ENCODE data around the gene ACAD10. TPM values are rescaled to one million over a fixed set of nuclear protein-coding genes. Genes with fewer than 3 reads are reported as not detected.

Gene ACAD10
- 24.0 TPM for total RNA-seq
- long read RNA-seq, partial matches to known transcripts, result 5 of 14 reads
- long read RNA-seq, other reads (novel, unspliced or antisense), result 6 of 14 reads

DNA sequence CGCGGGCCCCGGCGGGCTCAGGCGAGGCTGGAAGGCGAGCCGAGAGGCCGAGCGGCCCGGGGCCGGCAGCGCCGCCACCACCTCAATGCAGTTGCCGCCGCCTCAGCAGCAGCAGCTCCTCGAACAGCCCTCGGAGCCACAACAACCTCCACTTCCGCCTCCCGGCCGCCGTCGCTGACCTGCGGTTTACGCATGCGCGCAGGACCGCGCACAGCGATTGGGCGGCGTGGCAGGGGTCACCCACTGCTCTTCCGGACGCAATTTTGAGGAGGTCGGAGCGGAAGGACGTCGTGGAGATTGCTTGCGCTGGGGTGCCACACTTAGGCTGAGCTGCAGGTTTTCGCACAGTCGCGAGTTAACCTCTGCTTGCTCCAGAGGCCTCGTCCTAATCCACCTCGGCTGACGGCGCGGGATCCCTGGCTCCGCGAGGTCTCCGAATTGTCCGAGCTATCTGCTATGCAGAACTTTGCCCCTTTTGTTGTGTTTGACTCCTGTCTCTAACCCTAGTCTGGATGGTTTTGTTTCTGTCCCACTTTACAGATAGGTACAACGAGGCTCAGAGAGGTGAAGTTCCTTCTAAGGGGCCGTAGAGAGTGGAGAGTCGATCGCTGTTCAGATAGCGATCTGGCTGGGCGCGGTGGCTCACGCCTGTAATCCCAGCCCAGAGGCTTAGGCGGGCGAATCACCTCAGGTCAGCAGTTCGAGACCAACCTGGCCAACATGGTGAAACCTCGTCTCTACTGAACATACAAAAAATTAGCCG, at the start of gene ACAD10, which contains the start of gene BRAP:
Gene ACAD10 (plus strand): TSS at position 243 of the 763 bp plus-strand sequence. CDS start 6,657 bp downstream, outside the sequence.
Gene BRAP (minus strand): TSS at position 146 of the 763 bp plus-strand sequence. CDS start 164 bp downstream, outside the sequence.
- intact Hi-C loops (cut with DNase I), result no loop called here
- DNase-seq, result peak; percentile 95
- peak within 1 kb of the TSS; percentile 90 for H3K27ac ChIP-seq

DNA sequence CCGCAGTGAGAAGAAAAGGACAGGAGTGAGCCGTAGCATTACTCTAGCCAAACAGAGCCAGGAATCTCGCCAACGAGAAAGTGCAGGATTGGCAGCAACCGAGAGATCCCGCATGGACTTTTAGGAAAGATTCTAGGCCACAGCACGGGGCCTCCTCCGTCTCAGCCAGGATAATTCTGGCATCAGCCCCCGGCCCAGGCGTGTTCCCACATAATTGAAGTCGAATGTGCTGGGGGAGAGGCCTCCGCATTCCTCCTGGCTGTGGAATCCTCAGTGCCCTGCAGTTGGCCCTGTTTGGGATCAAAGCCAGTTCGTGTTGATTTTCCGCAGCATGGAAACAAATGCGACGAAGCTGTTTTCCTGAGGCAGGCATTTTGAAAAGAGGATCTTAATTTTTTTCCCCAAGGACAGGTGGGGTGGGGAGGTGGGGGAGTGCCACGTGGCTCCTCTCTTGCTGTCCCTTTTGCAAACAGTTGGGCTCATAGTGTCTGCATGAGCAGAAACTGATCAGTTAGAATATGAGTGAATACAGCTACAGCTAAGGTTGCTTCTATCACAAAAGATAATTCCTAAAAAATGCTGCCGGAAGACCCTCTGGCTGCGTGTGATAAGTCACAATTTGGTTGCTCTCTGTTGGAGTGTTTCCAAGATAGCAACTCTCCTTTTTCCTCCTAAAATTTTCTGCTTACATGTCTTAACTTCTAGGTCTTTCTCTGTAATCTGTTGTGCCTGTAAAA, 49.5 kb upstream of the ACAD10 start:
- Histone ChIP-seq H3K27ac (peak overlapping the region; percentile 50), H3K36me3 (no peaks in the 10 kb centered on the region), H3K4me3 (no peak overlapping the region), H3K27me3 (ENCODE audit: low read depth) (no peaks in the 10 kb centered on the region), H3K9me3 (no peaks in the 10 kb centered on the region), H3K4me1 (peaks cover 12% of the 10 kb centered on the region)
- peak; percentile 70 to 80 for ATAC-seq
- intact Hi-C loops (cut with DNase I), result no loop called here
- TF ChIP-seq, protein P1, sequence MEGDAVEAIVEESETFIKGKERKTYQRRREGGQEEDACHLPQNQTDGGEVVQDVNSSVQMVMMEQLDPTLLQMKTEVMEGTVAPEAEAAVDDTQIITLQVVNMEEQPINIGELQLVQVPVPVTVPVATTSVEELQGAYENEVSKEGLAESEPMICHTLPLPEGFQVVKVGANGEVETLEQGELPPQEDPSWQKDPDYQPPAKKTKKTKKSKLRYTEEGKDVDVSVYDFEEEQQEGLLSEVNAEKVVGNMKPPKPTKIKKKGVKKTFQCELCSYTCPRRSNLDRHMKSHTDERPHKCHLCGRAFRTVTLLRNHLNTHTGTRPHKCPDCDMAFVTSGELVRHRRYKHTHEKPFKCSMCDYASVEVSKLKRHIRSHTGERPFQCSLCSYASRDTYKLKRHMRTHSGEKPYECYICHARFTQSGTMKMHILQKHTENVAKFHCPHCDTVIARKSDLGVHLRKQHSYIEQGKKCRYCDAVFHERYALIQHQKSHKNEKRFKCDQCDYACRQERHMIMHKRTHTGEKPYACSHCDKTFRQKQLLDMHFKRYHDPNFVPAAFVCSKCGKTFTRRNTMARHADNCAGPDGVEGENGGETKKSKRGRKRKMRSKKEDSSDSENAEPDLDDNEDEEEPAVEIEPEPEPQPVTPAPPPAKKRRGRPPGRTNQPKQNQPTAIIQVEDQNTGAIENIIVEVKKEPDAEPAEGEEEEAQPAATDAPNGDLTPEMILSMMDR (IDR thresholded peaks at IDR 0.05), result no peak
- peak; percentile 60 for DNase-seq

More for the DNA sequence above, at the start of gene ACAD10, which contains the start of gene BRAP:
- Histone ChIP-seq H3K36me3 (peaks cover 24% of the 10 kb centered on the region), H3K27me3 (ENCODE audit: low read depth) (no peaks in the 10 kb centered on the region), H3K4me1 (peaks cover 31% of the 10 kb centered on the region), H3K9me3 (no peaks in the 10 kb centered on the region), H3K4me3 (peak within 1 kb of the TSS; percentile 94)
- TF ChIP-seq, protein P1 (IDR thresholded peaks at IDR 0.05), result no peak
- peak; percentile 98 to 99 for ATAC-seq

DNA sequence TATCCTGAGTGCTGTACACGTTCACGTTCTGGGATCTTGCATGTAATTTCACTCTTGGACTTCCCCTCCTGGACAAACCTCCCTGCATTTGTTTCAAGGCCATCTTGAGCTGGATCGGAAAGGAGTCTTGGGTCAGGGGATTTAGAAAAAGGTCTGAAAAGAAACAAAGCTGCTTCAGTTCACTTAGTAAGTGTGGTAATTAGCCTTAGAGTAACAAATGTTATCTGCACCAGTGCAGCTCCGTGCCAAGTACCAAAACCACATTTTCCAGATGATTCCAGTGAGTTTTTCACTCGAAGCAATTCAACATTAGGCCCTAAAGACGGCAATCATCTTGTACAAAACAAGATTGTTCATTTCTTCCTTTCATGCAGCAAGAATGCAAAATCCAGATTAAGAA, 47.3 kb upstream of the ACAD10 start:
- ATAC-seq (no peak), DNase-seq (no peak)
- intact Hi-C loops (cut with DNase I), result no loop called here
- H3K27ac ChIP-seq, result no peak overlapping the region
- no peak overlapping the region for H3K4me3 ChIP-seq
- H3K27me3 ChIP-seq (ENCODE audit: low read depth), result no peaks in the 10 kb centered on the region
- H3K9me3 ChIP-seq, result no peaks in the 10 kb centered on the region
- H3K36me3 ChIP-seq, result peaks cover 17% of the 10 kb centered on the region
- TF ChIP-seq, protein P1 (IDR thresholded peaks at IDR 0.05), result no peak
- H3K4me1 ChIP-seq, result peaks cover 17% of the 10 kb centered on the region

DNA sequence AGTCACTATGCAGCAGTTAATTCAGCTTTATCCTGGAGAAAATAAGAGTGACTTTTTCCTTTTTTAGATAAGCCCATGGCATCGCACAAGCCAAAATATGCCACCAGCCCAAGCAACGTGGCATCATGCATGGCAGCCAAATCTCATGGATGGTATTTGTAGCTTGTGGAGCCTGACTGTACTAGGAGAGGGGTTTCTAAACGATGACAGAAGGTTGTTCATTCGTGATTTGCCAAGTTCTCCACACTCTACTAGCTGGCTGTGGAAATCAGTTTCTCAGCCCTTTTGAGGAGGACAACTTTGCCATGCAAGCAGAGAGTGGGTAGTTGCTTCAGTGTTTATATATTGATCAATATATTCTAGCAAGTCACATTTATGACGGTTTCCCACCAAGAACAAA, 45.3 kb upstream of the ACAD10 start:
- no peak overlapping the region for H3K27ac ChIP-seq
- TF ChIP-seq, protein P1 (IDR thresholded peaks at IDR 0.05), result no peak
- H3K36me3 ChIP-seq, result peaks cover 37% of the 10 kb centered on the region
- DNase-seq, result no peak
- no peaks in the 10 kb centered on the region for H3K9me3 ChIP-seq
- ATAC-seq, result no peak
- intact Hi-C loops (cut with DNase I), result no loop called here
- H3K4me3 ChIP-seq, result no peak overlapping the region
- H3K27me3 ChIP-seq (ENCODE audit: low read depth), result no peaks in the 10 kb centered on the region
- peaks cover 29% of the 10 kb centered on the region for H3K4me1 ChIP-seq

DNA sequence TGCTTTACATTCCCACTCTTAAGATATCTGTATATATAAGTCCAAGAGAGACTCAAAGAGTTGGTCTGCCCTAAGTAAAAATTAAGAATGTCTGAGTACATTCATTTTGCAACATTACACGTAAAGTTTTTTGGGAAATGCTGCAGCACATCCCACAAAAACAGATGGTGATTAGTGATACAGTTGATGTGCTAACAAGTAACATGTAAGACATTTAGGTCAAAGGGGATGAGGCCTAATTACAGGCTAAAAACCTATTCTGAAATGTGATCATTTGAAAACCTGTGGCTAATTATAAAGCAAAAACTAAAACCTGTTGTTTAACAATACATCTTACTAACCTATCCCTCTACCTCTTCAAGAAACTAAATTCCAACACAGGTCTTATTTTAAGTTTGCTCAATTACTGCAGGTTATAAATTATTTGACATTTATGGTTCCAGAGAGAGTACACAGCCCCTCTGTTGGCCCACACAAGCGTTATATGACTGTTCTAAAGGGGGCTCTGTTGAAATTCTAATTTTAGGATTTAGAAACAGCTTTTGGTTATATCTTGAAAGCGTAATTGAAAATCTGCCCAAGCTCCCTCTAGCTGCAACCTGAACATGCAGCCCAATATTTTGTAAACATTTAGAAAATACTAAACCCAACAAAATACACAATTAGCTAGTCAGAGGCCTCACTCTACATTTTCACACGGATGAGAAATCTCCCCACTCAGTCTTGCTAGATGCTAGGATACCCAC, 43.0 kb upstream of the ACAD10 start:
- DNase-seq (no peak), ATAC-seq (no peak)
- TF ChIP-seq, protein P1 (IDR thresholded peaks at IDR 0.05), result no peak
- Histone ChIP-seq H3K4me3 (no peak overlapping the region), H3K36me3 (peaks cover 60% of the 10 kb centered on the region), H3K9me3 (no peaks in the 10 kb centered on the region), H3K27ac (peak overlapping the region; percentile 73), H3K27me3 (ENCODE audit: low read depth) (no peaks in the 10 kb centered on the region), H3K4me1 (peaks cover 17% of the 10 kb centered on the region)
- intact Hi-C loops (cut with DNase I), result no loop called here

All from lower lobe of right lung (tissue), 2 donors.